Mesendoderm (in vitro differentiated cells): ENCODE results near the gene CLIP1.

Experiments used
- DNase-seq: peaks from one replicate; pipeline ENCODE4 v3.0.0; 2013
- H2AK5ac ChIP-seq: 2 replicates; pipeline ENCODE4 v1.6.1; 2013; ENCODE audit warnings: low read length, inconsistent platforms
- H2BK120ac ChIP-seq: 2 replicates; pipeline ENCODE4 v1.6.1; 2013; ENCODE audit warnings: low read depth, mild to moderate bottlenecking, low read length, moderate library complexity, mixed read lengths
- H2BK15ac ChIP-seq: replicated peaks from 2 replicates; pipeline ENCODE4 v1.6.1; 2013; ENCODE audit warnings: low read depth, mild to moderate bottlenecking, moderate library complexity
- H2BK5ac ChIP-seq: 2 replicates; pipeline ENCODE4 v1.6.1; 2013; ENCODE audit warnings: low read length, inconsistent platforms
- H3K18ac ChIP-seq: 2 replicates; pipeline ENCODE4 v1.6.1; 2013; ENCODE audit warnings: mild to moderate bottlenecking, low read length, mixed read lengths
- H3K23ac ChIP-seq: one replicate; pipeline ENCODE4 v1.6.1; 2013; ENCODE audit warnings: low read length
- H3K27ac ChIP-seq: 2 replicates; pipeline ENCODE4 v1.5.1; 2013; ENCODE audit warnings: low read depth, mild to moderate bottlenecking, inconsistent platforms, low read length, moderate library complexity
- H3K27me3 ChIP-seq: 2 replicates; pipeline ENCODE4 v1.6.1; 2013; ENCODE audit warnings: low read length, control low read depth, mild to moderate bottlenecking, inconsistent platforms; ENCODE audit not compliant: insufficient read depth, poor library complexity
- H3K36me3 ChIP-seq: 2 replicates; pipeline ENCODE4 v1.6.1; 2013; ENCODE audit warnings: low read length, inconsistent platforms; ENCODE audit not compliant: control insufficient read depth, insufficient read depth
- H3K4ac ChIP-seq: one replicate; pipeline ENCODE4 v1.6.1; 2013; ENCODE audit warnings: low read depth, mild to moderate bottlenecking, low read length, moderate library complexity
- H3K4me1 ChIP-seq: 2 replicates; pipeline ENCODE4 v1.6.1; 2013; ENCODE audit warnings: low read depth, low read length, inconsistent platforms; ENCODE audit not compliant: control insufficient read depth
- H3K4me2 ChIP-seq: 2 replicates; pipeline ENCODE4 v1.6.1; 2013; ENCODE audit warnings: low read length
- H3K4me3 ChIP-seq: 2 replicates; pipeline ENCODE4 v1.5.1; 2013; ENCODE audit warnings: mild to moderate bottlenecking, low read length
- H3K56ac ChIP-seq: one replicate; pipeline ENCODE4 v1.6.1; 2013; ENCODE audit warnings: low read length
- H3K79me1 ChIP-seq: 2 replicates; pipeline ENCODE4 v1.6.1; 2013; ENCODE audit warnings: low read length, inconsistent platforms
- H3K79me2 ChIP-seq: 2 replicates; pipeline ENCODE4 v1.6.1; 2013; ENCODE audit warnings: mild to moderate bottlenecking, low read length; ENCODE audit not compliant: control insufficient read depth, insufficient read depth
- H3K9ac ChIP-seq: 2 replicates; pipeline ENCODE4 v1.6.1; 2013; ENCODE audit warnings: low read length, inconsistent platforms
- H4K5ac ChIP-seq: one replicate; pipeline ENCODE4 v1.6.1; 2013; ENCODE audit warnings: low read length
- H4K8ac ChIP-seq: one replicate; pipeline ENCODE4 v1.6.1; 2013; ENCODE audit warnings: low read depth, mild to moderate bottlenecking, control low read depth, low read length, moderate library complexity
- WGBS: extraction: QIAGEN DNeasy Blood & Tissue Kit; methylation state at CpG from one replicate; pipeline ENCODE4 v1.1.7; 2013; ENCODE audit warnings: low lambda C conversion rate, missing lambda C conversion rate; ENCODE audit not compliant: insufficient coverage; ENCODE audit errors: extremely low coverage; 5-methylcytosine and 5-hydroxymethylcytosine counted together

Gene CLIP1

DNA sequence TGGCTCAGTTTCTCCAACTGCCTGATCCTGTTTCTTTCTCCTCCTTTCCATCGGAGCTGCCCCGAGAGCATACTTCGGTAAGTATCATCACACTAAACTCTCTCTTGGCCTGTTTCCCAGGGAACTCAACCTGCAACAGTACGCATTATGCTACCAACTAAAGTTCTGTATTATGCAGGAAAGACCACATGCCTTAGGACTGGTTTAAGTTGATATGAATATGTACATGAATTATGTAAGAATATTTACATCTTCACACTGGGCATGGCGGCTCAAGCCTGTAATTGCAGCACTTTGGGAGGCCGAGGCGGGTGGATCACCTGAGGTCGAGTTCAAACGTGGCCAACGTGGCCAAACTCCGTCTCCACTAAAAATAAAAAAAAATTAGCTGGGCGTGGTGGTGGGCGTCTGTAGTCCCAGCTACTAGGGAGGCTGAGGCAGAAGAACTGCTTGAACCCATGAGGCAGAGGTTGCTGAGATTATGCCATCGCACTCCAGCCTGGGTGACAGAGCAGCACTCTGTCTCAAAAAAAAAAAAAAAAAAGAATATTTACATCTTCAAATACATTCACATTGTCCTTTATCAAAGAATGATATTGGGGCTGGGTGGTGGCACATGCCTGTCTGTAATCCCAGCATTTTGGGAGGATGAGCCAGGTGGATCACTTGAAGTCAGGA, 124.3 kb downstream of the CLIP1 start:
- no peak overlapping the region for H3K4me2 ChIP-seq
- H2BK15ac ChIP-seq: no peak overlapping the region
- no peak overlapping the region for H3K18ac ChIP-seq
- no CpG with 5 or more reads among the region's 14 CpGs for WGBS
- no peak overlapping the region for H3K9ac ChIP-seq
- H3K4me3 ChIP-seq: no peak overlapping the region
- no peaks in the 10 kb centered on the region for H3K79me2 ChIP-seq
- no peak overlapping the region for H2BK120ac ChIP-seq
- no peak overlapping the region for H2BK5ac ChIP-seq
- no peaks in the 10 kb centered on the region for H3K79me1 ChIP-seq
- no peak overlapping the region for H4K8ac ChIP-seq
- no peak overlapping the region for H3K56ac ChIP-seq
- H3K36me3 ChIP-seq: no peaks in the 10 kb centered on the region
- H4K5ac ChIP-seq: no peak overlapping the region
- no peaks in the 10 kb centered on the region for H3K4me1 ChIP-seq
- no peak for DNase-seq
- no peak overlapping the region for H3K4ac ChIP-seq
- H3K27me3 ChIP-seq: no peaks in the 10 kb centered on the region
- H3K27ac ChIP-seq: no peak overlapping the region
- H2AK5ac ChIP-seq: no peak overlapping the region
- H3K23ac ChIP-seq: no peak overlapping the region

GRCh38 chr12:122297494-122297893, 125.0 kb downstream of the CLIP1 start:
- H3K36me3 ChIP-seq: no peaks in the 10 kb centered on the region
- H3K4me3 ChIP-seq: no peak overlapping the region
- H3K27ac ChIP-seq: no peak overlapping the region
- no peak overlapping the region for H3K18ac ChIP-seq
- H3K9ac ChIP-seq: no peak overlapping the region
- WGBS: no CpG with 5 or more reads among the region's 9 CpGs
- no peak overlapping the region for H4K8ac ChIP-seq
- H3K79me1 ChIP-seq: no peaks in the 10 kb centered on the region
- H3K4me2 ChIP-seq: no peak overlapping the region
- no peak overlapping the region for H3K4ac ChIP-seq
- no peaks in the 10 kb centered on the region for H3K27me3 ChIP-seq
- H4K5ac ChIP-seq: no peak overlapping the region
- no peak overlapping the region for H3K56ac ChIP-seq
- no peaks in the 10 kb centered on the region for H3K4me1 ChIP-seq
- H3K79me2 ChIP-seq: no peaks in the 10 kb centered on the region
- H2BK5ac ChIP-seq: no peak overlapping the region
- no peak overlapping the region for H2BK15ac ChIP-seq
- H3K23ac ChIP-seq: no peak overlapping the region
- no peak overlapping the region for H2AK5ac ChIP-seq
- no peak overlapping the region for H2BK120ac ChIP-seq
- no peak for DNase-seq

GRCh38 chr12:122295877-122296276, 126.6 kb downstream of the CLIP1 start:
- H4K5ac ChIP-seq: no peak overlapping the region
- H3K79me1 ChIP-seq: no peaks in the 10 kb centered on the region
- no peak overlapping the region for H3K27ac ChIP-seq
- DNase-seq: no peak
- no peak overlapping the region for H3K23ac ChIP-seq
- no peak overlapping the region for H3K4me2 ChIP-seq
- no peak overlapping the region for H3K4ac ChIP-seq
- no peaks in the 10 kb centered on the region for H3K36me3 ChIP-seq
- H3K4me3 ChIP-seq: no peak overlapping the region
- H3K56ac ChIP-seq: no peak overlapping the region
- H2AK5ac ChIP-seq: no peak overlapping the region
- H3K4me1 ChIP-seq: no peaks in the 10 kb centered on the region
- no peak overlapping the region for H2BK120ac ChIP-seq
- no peak overlapping the region for H2BK15ac ChIP-seq
- no peak overlapping the region for H3K9ac ChIP-seq
- no peaks in the 10 kb centered on the region for H3K27me3 ChIP-seq
- no peaks in the 10 kb centered on the region for H3K79me2 ChIP-seq
- no peak overlapping the region for H3K18ac ChIP-seq
- H2BK5ac ChIP-seq: no peak overlapping the region
- no peak overlapping the region for H4K8ac ChIP-seq

- H3K23ac ChIP-seq: no peak overlapping the region
- no peaks in the 10 kb centered on the region for H3K79me1 ChIP-seq
- no peak overlapping the region for H2BK5ac ChIP-seq
- H3K4me1 ChIP-seq: no peaks in the 10 kb centered on the region
- WGBS: no CpG with 5 or more reads among the region's 3 CpGs
- H2BK15ac ChIP-seq: no peak overlapping the region
- H3K18ac ChIP-seq: no peak overlapping the region
- H3K27ac ChIP-seq: no peak overlapping the region
- H3K56ac ChIP-seq: no peak overlapping the region
- H3K4me2 ChIP-seq: no peak overlapping the region
- H3K27me3 ChIP-seq: no peaks in the 10 kb centered on the region
- no peak overlapping the region for H4K8ac ChIP-seq
- no peak overlapping the region for H4K5ac ChIP-seq
- no peak overlapping the region for H3K9ac ChIP-seq
- H2BK120ac ChIP-seq: no peak overlapping the region
- no peak overlapping the region for H2AK5ac ChIP-seq
- no peaks in the 10 kb centered on the region for H3K36me3 ChIP-seq
- no peak for DNase-seq
- H3K79me2 ChIP-seq: no peaks in the 10 kb centered on the region
- H3K4me3 ChIP-seq: no peak overlapping the region
- no peak overlapping the region for H3K4ac ChIP-seq
Observed at GRCh38 chr12:122293081-122293480, 129.4 kb downstream of the CLIP1 start.

DNA sequence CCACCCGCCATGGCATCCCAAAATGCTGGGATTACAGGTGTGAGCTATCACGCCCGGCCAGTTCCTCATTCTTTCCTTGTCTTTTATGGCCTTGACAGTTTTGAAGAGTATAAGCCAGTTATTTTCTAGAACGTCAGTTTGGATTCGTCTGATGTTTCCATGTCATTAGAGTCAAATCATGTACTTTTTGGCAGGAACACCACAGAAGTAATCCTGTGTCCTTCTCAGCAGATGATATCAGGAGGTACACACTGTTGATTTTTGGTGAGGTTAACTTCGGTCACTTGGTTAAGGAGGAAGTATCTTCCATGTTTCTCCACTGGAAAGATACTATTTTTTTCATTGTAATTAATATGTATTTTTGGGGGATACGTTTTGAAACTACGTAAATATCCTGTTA, 131.0 kb downstream of the CLIP1 start:
- no peak overlapping the region for H3K56ac ChIP-seq
- no peak overlapping the region for H3K27ac ChIP-seq
- no peak overlapping the region for H3K4me3 ChIP-seq
- H2AK5ac ChIP-seq: no peak overlapping the region
- H3K23ac ChIP-seq: no peak overlapping the region
- no peaks in the 10 kb centered on the region for H3K4me1 ChIP-seq
- no peak overlapping the region for H2BK5ac ChIP-seq
- H3K18ac ChIP-seq: no peak overlapping the region
- no peaks in the 10 kb centered on the region for H3K27me3 ChIP-seq
- no peaks in the 10 kb centered on the region for H3K79me2 ChIP-seq
- H2BK15ac ChIP-seq: no peak overlapping the region
- no peak overlapping the region for H3K9ac ChIP-seq
- no peak overlapping the region for H3K4ac ChIP-seq
- no peak overlapping the region for H2BK120ac ChIP-seq
- no peak for DNase-seq
- no peaks in the 10 kb centered on the region for H3K79me1 ChIP-seq
- no peak overlapping the region for H3K4me2 ChIP-seq
- no peaks in the 10 kb centered on the region for H3K36me3 ChIP-seq
- H4K5ac ChIP-seq: no peak overlapping the region
- no CpG with 5 or more reads among the region's 8 CpGs for WGBS
- no peak overlapping the region for H4K8ac ChIP-seq

DNA sequence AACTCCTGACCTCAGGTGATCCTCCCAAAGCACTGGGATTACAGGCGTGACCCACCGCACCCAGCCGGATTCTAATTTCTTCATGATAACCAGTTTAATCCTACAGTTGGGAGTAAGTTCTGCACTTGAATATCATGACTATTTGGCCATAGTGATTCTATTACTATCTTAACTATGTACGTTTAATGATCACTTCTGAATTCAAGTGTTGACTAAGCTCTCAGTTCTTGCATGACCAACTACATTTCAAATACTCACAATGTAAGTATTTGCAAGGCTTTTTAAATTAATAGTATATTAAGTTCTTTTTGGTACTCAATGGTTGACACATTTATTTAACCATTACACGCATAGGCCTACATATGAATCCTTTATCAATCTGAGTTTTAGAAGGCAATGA, 138.8 kb downstream of the CLIP1 start:
- Histone ChIP-seq H4K5ac (no peak overlapping the region), H3K4me3 (no peak overlapping the region), H3K23ac (no peak overlapping the region), H3K56ac (no peak overlapping the region), H4K8ac (no peak overlapping the region), H3K4ac (no peak overlapping the region), H2AK5ac (no peak overlapping the region), H3K4me2 (no peak overlapping the region), H2BK15ac (no peak overlapping the region), H2BK5ac (no peak overlapping the region), H3K27me3 (no peaks in the 10 kb centered on the region), H3K36me3 (peaks cover 1% of the 10 kb centered on the region), H3K79me2 (no peaks in the 10 kb centered on the region), H3K79me1 (no peaks in the 10 kb centered on the region), H2BK120ac (no peak overlapping the region), H3K4me1 (no peaks in the 10 kb centered on the region), H3K9ac (no peak overlapping the region), H3K18ac (no peak overlapping the region), H3K27ac (no peak overlapping the region)
- WGBS: no CpG with 5 or more reads among the region's 5 CpGs
- DNase-seq: no peak
